Mesodermal cell (in vitro differentiated cells): ENCODE measurements around the gene TRAPPC12. TPM values are rescaled to one million over a fixed set of nuclear protein-coding genes. Genes with fewer than 3 reads are reported as not detected.

ENCODE experiments used
- H3K27ac ChIP-seq: 2 replicates; pipeline ENCODE4 v1.7.0; 2013; ENCODE audit warnings: mild to moderate bottlenecking, low read depth, low read length, moderate library complexity; ENCODE audit not compliant: severe bottlenecking
- H3K36me3 ChIP-seq: 2 replicates; pipeline ENCODE4 v1.7.1; 2013; ENCODE audit warnings: mild to moderate bottlenecking, low read length, moderate library complexity; ENCODE audit not compliant: control insufficient read depth, insufficient read depth
- H3K4me1 ChIP-seq: one replicate; pipeline ENCODE4 v1.7.1; 2013; ENCODE audit warnings: mild to moderate bottlenecking, low read length; ENCODE audit not compliant: insufficient read depth, control insufficient read depth, poor library complexity, severe bottlenecking
- H3K4me3 ChIP-seq: 2 replicates; pipeline ENCODE4 v1.7.0; 2013; ENCODE audit warnings: low read length, control low read depth, mild to moderate bottlenecking; ENCODE audit not compliant: insufficient read depth, poor library complexity, severe bottlenecking; ENCODE audit errors: extremely low read depth
- H3K9me3 ChIP-seq: 2 replicates; pipeline ENCODE4 v1.7.1; 2013; ENCODE audit warnings: mild to moderate bottlenecking, low read length, moderate library complexity; ENCODE audit not compliant: control insufficient read depth
- WGBS, 2 experiments: methylation state at CpG; one replicate each; pipeline ENCODE4 v1.1.5; 2013; ENCODE audit warnings: missing lambda C conversion rate in 2 of 2; ENCODE audit not compliant: insufficient coverage in 2 of 2; 5-methylcytosine and 5-hydroxymethylcytosine counted together
- polyA plus RNA-seq, 2 experiments: library from polyadenylated mRNA; stranded (reverse); fragments of 50-300 nt; gene quantifications; one replicate each; pipeline ENCODE4 v1.2.3, GENCODE V29; 2013

TRAPPC12 gene
- 45.2 TPM for polyA plus RNA-seq (2013, experiment 1 of 2)
- 38.4 TPM for polyA plus RNA-seq (2013, experiment 2 of 2)

GRCh38 chr2:3379647-3380534 lies at the start of gene TRAPPC12:
TSS of gene TRAPPC12 (plus strand) at chr2:3379694. CDS start at chr2:3387624, 7,930 bp downstream.
- Histone ChIP-seq H3K4me3 (peak within 1 kb of the TSS; percentile 87), H3K27ac (peak within 1 kb of the TSS; percentile 65), H3K9me3 (no peaks in the 10 kb centered on the region), H3K4me1 (peaks cover 8% of the 10 kb centered on the region), H3K36me3 (peaks cover 19% of the 10 kb centered on the region)
- 2% methylated on average over 51 to 56 of the region's 61 CpGs for WGBS, 2 experiments

DNA sequence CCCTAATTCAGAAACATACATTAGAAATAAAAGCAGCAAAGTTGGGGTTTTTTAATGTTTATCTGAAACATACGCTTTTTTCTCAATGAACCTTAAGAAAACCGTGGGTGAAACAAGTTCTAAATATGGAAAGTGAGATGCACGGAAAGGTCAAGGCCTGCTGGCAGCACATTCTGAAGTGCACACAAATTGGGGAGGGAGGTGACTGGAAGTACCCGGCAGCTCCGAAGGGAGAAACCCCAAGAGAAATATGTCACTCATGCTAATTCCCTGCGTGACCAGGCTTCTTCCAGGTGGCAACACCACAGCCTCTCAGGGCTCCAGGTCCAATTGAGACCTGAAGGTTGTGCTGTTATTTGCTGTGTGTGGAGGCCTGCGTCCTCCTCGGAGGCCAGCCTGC lies 47.4 kb upstream of the TRAPPC12 start:
- Histone ChIP-seq H3K4me1 (no peaks in the 10 kb centered on the region), H3K36me3 (peaks cover 50% of the 10 kb centered on the region), H3K27ac (no peak overlapping the region), H3K4me3 (no peak overlapping the region), H3K9me3 (no peaks in the 10 kb centered on the region)
- 95 to 97% methylated on average over 6 of the region's 8 CpGs for WGBS, 2 experiments

- H3K27ac ChIP-seq = no peak overlapping the region
- no peaks in the 10 kb centered on the region for H3K4me1 ChIP-seq
- WGBS, 2 experiments = 92 to 95% methylated on average over 24 of the region's 24 CpGs
- H3K4me3 ChIP-seq = no peak overlapping the region
- H3K9me3 ChIP-seq = no peaks in the 10 kb centered on the region
- peaks cover 53% of the 10 kb centered on the region for H3K36me3 ChIP-seq
These were observed 44.8 kb upstream of the TRAPPC12 start for GRCh38 chr2:3334392-3335345.

GRCh38 chr2:3336844-3337243 lies 42.6 kb upstream of the TRAPPC12 start:
- no peak overlapping the region for H3K4me3 ChIP-seq
- WGBS, 2 experiments = no CpG with 5 or more reads among the region's 2 CpGs
- H3K9me3 ChIP-seq = no peaks in the 10 kb centered on the region
- no peaks in the 10 kb centered on the region for H3K4me1 ChIP-seq
- no peak overlapping the region for H3K27ac ChIP-seq
- peaks cover 49% of the 10 kb centered on the region for H3K36me3 ChIP-seq

DNA sequence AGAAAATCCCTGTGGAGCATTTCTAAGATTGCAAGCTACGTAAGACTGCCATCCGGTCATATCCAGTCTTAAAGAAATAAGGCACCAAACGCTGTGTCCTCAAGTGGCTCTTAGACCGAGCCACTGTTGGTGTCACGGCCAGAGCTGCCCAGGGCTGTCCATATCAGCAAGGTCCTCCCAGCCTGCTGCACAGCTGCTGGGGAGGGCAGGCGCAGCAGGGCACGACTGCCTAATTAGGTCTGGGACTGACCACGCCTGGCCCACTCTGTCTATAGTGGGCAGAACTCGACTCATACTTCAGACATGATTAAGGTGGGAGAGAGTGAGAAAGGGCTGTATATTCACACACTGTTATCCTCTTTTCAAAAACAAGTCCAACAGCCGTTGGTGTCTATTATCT lies 41.2 kb upstream of the TRAPPC12 start:
- H3K4me1 ChIP-seq = no peaks in the 10 kb centered on the region
- no peak overlapping the region for H3K27ac ChIP-seq
- no peak overlapping the region for H3K4me3 ChIP-seq
- peaks cover 36% of the 10 kb centered on the region for H3K36me3 ChIP-seq
- H3K9me3 ChIP-seq = no peaks in the 10 kb centered on the region
- 93 to 94% methylated on average over 7 to 8 of the region's 10 CpGs for WGBS, 2 experiments

DNA sequence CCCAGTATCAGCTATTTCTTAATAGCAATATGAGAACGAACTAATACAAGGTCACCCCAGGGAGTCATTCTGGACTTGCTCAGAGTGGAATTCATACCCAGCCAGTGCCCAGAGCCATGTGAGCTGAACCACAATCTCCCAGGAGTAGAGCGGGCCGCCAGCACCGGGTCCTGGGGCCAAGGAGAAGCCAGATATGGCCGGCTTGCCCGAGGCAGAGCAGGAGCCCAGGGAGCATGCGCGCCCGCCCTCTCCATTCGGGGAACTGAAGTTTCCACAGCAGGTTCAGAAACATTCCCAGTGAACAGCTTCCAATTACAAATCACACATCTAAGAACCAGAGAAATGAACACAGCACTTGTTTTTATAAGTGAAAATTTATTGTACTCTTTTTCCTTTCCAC lies 39.4 kb upstream of the TRAPPC12 start:
- Histone ChIP-seq H3K36me3 (peaks cover 23% of the 10 kb centered on the region), H3K9me3 (no peaks in the 10 kb centered on the region), H3K27ac (no peak overlapping the region), H3K4me1 (no peaks in the 10 kb centered on the region), H3K4me3 (no peak overlapping the region)
- 92% methylated on average over 2 to 6 of the region's 10 CpGs for WGBS, 2 experiments

GRCh38 chr2:3341336-3341735 lies 38.2 kb upstream of the TRAPPC12 start:
- Histone ChIP-seq H3K36me3 (peaks cover 18% of the 10 kb centered on the region), H3K4me1 (no peaks in the 10 kb centered on the region), H3K9me3 (no peaks in the 10 kb centered on the region), H3K4me3 (no peak overlapping the region), H3K27ac (no peak overlapping the region)
- WGBS, 2 experiments = 97 to 98% methylated on average over 8 of the region's 8 CpGs

GRCh38 chr2:3342324-3342723 lies 37.2 kb upstream of the TRAPPC12 start:
- no peak overlapping the region for H3K27ac ChIP-seq
- H3K4me1 ChIP-seq = no peaks in the 10 kb centered on the region
- H3K9me3 ChIP-seq = no peaks in the 10 kb centered on the region
- no peak overlapping the region for H3K4me3 ChIP-seq
- H3K36me3 ChIP-seq = peaks cover 14% of the 10 kb centered on the region
- 94 to 95% methylated on average over 7 to 9 of the region's 9 CpGs for WGBS, 2 experiments

DNA sequence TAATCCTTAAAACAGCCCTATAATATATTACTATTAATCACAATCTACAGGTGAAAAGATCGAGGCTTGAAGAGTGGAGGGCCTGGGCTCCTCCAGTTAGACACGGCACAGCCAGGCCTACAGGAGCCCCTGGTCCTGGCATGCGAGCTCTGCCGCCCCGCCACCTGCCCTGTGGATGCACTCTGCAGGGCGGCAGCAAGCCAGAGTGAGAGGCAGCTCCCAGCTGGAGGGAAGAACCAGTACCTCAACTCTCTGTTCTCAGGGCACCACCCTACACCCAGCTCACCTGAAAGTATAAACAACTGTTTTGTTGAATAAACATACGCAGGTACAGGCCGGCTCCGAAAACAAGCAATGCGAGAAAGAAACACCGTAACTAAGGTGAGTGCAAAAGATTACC lies 36.5 kb upstream of the TRAPPC12 start:
- H3K36me3 ChIP-seq = peaks cover 14% of the 10 kb centered on the region
- H3K9me3 ChIP-seq = no peaks in the 10 kb centered on the region
- WGBS, 2 experiments = 83 to 89% methylated on average over 5 to 6 of the region's 11 CpGs
- no peaks in the 10 kb centered on the region for H3K4me1 ChIP-seq
- no peak overlapping the region for H3K27ac ChIP-seq
- H3K4me3 ChIP-seq = no peak overlapping the region

GRCh38 chr2:3344897-3345296 lies 34.6 kb upstream of the TRAPPC12 start:
- no peaks in the 10 kb centered on the region for H3K9me3 ChIP-seq
- 93 to 96% methylated on average over 3 to 4 of the region's 6 CpGs for WGBS, 2 experiments
- no peak overlapping the region for H3K27ac ChIP-seq

More at GRCh38 chr2:3344897-3345296, 34.6 kb upstream of the TRAPPC12 start:
- H3K36me3 ChIP-seq = peaks cover 13% of the 10 kb centered on the region
- H3K4me1 ChIP-seq = no peaks in the 10 kb centered on the region
- no peak overlapping the region for H3K4me3 ChIP-seq
